Ovary (tissue), 9 donors: ENCODE measurements around the gene PTPRG. TPM values are rescaled to one million over a fixed set of nuclear protein-coding genes. Genes with fewer than 3 reads are reported as not detected.

ENCODE experiments used
- DNase-seq, 5 donors: peaks; one replicate each; pipeline ENCODE4 v3.0.0-alpha.2; 2019 to 2020
- H3K27ac ChIP-seq, 2 donors: fragments of 200-600 bp; one replicate each; pipeline versions ENCODE4 v1.5.1 to v1.8.0; 2019 to 2022
- H3K27me3 ChIP-seq: fragments of 200-600 bp; one replicate; pipeline ENCODE4 v1.8.0; 2022
- H3K36me3 ChIP-seq: fragments of 200-600 bp; sonication (generic); one replicate; pipeline ENCODE4 v1.5.1; 2019
- H3K4me1 ChIP-seq: one replicate; pipeline ENCODE4 v1.8.1; 2013; ENCODE audit warnings: mild to moderate bottlenecking, moderate library complexity; ENCODE audit not compliant: insufficient read depth
- H3K4me3 ChIP-seq: fragments of 200-600 bp; sonication (generic); one replicate; pipeline ENCODE4 v1.5.1; 2017
- H3K9me3 ChIP-seq, 2 donors: fragments of 200-600 bp in 1 of 2; sonication (generic) in 1 of 2; one replicate each; pipeline versions ENCODE4 v1.5.1 to v1.8.1; 2013 to 2019; ENCODE audit warnings: mild to moderate bottlenecking in 1 of 2, moderate library complexity in 1 of 2
- EP300 ChIP-seq: sonication (generic); formaldehyde crosslinking; IDR thresholded peaks from one replicate; pipeline ENCODE4 v1.6.1; 2017; ENCODE audit warnings: antibody characterized with exemption
- POLR2A ChIP-seq: fragments of 450-650 bp; IDR thresholded peaks from one replicate; pipeline ENCODE4 v1.6.1; 2017; ENCODE audit warnings: antibody characterized with exemption, mild to moderate bottlenecking, moderate library complexity
- WGBS, 3 donors: extraction: QIAGEN DNeasy Blood & Tissue Kit in 1 of 3; methylation state at CpG; one replicate each; pipeline versions ENCODE4 v1.1.5 to v1.1.7; 2013 to 2017; 5-methylcytosine and 5-hydroxymethylcytosine counted together
- intact Hi-C, 4 donors: fragments of 100-400 bp; cut with DNase I; formaldehyde crosslinking; loops; one replicate each; pipeline versions ENCODE4 v1.11.0 to v1.15.1; 2022 to 2023
- polyA plus RNA-seq, 2 donors: library from polyadenylated mRNA; stranded (reverse); fragments of 200-250 nt in 1 of 2; fragments of 350-450 nt in 1 of 2; fragmentation: Illumina TruSeq in 1 of 2; extraction: RNeasy Lipid Tissue Mini Kit (QIAGEN cat#74804) in 1 of 2; gene quantifications; one replicate each; pipeline ENCODE4 v1.2.3, GENCODE V29; 2013 to 2014
- total RNA-seq, 7 donors: library from RNA; depleted of rRNA in 2 of 7; stranded (reverse); fragments of >200 nt in 2 of 7; fragmentation: NEBNext Ultra II Directional in 3 of 7; extraction: Animal tissue kit (Norgen Biotek cat#: 25700) in 3 of 7; gene quantifications; one replicate each; pipeline versions ENCODE4 v1.1.0 to v1.2.4, GENCODE V29; 2016 to 2023
- TF ChIP-seq, protein P1 (sequence below), 3 donors: fragments of 450-650 bp in 2 of 3; fragments of 200-600 bp in 1 of 3; IDR thresholded peaks; one replicate each; pipeline versions ENCODE4 v1.5.1 to v1.8.0; 2016 to 2022; ENCODE audit warnings: antibody characterized with exemption in 3 of 3, mild to moderate bottlenecking in 1 of 3
- donor health status: DM: no; HTN: no; CAD: no; lungs with moderate emphysema.
- donor health status: DM: no; HTN: no; CAD: no.
- donor health status: Bipolar disorder and iron deficiency.
- donor health status: DM: yes; HTN: yes; CAD: no.
- donor health status: DM: no; HTN: no; CAD: no.
- donor health status: DM: yes; HTN: yes; CAD: no.

The PTPRG gene
- total and polyA plus RNA-seq, 9 donors = 18.2 to 87.9 (median 47.7) TPM

DNA sequence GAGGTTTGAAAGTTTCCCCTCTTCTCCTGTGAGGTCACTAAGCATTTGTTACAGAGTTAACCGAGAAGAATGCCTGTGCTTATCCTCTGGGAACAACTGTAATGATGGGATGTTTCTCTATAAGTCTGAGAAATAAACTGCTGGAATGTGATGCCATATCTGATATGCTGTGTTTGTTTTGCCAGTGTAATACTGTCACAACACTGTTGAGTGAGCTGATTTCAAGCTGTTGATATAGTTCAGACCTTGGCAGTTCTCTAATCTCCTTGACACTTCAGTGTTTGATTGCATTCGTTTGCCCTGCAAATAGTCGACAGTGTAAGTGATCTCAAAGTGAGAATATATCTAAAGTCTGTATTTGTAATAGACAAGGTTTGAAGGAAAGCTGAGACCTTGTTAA lies 73.3 kb downstream of the PTPRG start:
- WGBS, 3 donors = 23 to 28% (median 27%) methylated on average over 3 of the region's 3 CpGs
- Histone ChIP-seq H3K27me3 (no peaks in the 10 kb centered on the region), H3K4me1 (no peaks in the 10 kb centered on the region), H3K36me3 (no peaks in the 10 kb centered on the region), H3K27ac (no peak overlapping the region), H3K4me3 (no peak overlapping the region), H3K9me3 (no peaks in the 10 kb centered on the region)
- TF ChIP-seq, protein P1, sequence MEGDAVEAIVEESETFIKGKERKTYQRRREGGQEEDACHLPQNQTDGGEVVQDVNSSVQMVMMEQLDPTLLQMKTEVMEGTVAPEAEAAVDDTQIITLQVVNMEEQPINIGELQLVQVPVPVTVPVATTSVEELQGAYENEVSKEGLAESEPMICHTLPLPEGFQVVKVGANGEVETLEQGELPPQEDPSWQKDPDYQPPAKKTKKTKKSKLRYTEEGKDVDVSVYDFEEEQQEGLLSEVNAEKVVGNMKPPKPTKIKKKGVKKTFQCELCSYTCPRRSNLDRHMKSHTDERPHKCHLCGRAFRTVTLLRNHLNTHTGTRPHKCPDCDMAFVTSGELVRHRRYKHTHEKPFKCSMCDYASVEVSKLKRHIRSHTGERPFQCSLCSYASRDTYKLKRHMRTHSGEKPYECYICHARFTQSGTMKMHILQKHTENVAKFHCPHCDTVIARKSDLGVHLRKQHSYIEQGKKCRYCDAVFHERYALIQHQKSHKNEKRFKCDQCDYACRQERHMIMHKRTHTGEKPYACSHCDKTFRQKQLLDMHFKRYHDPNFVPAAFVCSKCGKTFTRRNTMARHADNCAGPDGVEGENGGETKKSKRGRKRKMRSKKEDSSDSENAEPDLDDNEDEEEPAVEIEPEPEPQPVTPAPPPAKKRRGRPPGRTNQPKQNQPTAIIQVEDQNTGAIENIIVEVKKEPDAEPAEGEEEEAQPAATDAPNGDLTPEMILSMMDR (IDR thresholded peaks at IDR 0.05) = no peak
- no peak for TF ChIP-seq EP300
- TF ChIP-seq POLR2A = no peak
- intact Hi-C loops = no loop called here
- no peak for DNase-seq

DNA sequence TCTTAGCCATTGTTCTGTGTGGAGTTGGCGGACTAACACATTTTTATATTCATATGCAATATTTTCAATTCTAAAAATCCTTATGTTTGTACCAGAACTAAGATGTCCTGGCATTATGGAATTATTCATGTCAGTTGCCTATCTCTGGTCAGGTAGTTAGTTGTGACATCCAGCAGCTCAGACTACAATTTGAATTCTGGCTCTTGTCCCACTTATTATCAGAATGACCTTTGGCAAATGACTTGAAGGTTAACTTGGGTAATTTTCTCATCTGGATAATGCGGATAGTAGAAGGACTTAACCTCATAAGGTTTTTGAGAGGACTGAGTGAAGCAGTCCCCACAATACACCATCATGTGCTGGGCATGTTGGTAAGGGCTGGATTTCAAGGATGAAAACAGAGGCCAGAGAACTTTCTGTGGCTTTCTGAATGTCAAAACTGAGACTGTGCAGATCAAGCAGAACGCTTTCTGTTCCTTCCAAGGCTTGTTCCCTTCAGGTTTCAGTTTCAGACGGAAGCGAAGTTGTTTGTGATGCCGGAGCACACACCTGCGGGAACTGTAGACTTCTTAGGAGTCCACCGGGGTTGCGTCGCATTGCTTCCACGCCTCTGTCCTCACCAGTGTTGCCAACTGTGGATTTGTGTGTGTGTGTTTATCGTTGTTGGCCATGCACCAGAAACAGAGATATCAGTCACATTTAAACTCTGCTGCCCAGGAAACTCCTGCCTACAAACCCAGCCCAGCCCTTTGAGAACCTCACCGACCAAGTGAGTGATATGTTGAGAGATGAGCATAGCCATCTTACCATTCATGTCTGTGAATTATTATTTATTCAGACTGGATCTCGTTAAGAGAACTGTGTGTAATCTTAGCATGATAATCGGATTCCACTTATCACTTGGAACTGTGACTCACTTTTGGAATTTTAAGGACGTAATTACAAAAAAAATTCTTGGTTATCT lies 76.0 kb downstream of the PTPRG start:
- no peaks in the 10 kb centered on the region for H3K27me3 ChIP-seq
- H3K27ac ChIP-seq = peak overlapping the region; percentile 22 to 33
- DNase-seq = peak in 4 of 5 donors; percentile 15 to 42 (median 22)
- H3K4me1 ChIP-seq = no peaks in the 10 kb centered on the region
- intact Hi-C loops = no loop called here
- 14 to 21% (median 15%) methylated on average over 16 of the region's 16 CpGs for WGBS, 3 donors
- TF ChIP-seq, protein P1 (IDR thresholded peaks at IDR 0.05) = no peak
- TF ChIP-seq EP300 (no peak), POLR2A (no peak)
- H3K4me3 ChIP-seq = peak overlapping the region; percentile 2
- H3K36me3 ChIP-seq = no peaks in the 10 kb centered on the region
- H3K9me3 ChIP-seq = no peaks in the 10 kb centered on the region

DNA sequence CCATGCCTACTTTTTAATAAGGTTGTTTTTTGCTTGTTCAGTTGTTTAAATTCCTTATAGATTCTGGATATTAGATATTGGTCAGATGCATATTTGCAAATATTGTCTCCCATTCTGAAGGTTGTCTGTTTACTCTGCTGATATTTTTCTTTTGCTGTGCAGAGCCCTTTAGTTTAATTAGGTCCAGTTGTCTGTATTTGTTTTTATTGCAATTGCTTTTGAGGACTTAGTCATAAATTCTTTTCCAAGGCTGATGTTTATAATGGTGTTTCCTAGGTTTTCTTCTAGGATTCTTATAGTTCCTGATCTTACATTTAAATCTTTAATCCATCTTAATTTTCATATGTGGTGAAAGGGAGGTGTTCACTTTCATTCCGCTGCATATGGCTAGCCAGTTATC lies 77.4 kb downstream of the PTPRG start:
- H3K27ac ChIP-seq = no peak overlapping the region
- no peaks in the 10 kb centered on the region for H3K36me3 ChIP-seq
- DNase-seq = no peak
- H3K27me3 ChIP-seq = no peaks in the 10 kb centered on the region
- intact Hi-C loops = no loop called here
- H3K9me3 ChIP-seq = no peaks in the 10 kb centered on the region
- TF ChIP-seq POLR2A (no peak), EP300 (no peak)
- TF ChIP-seq, protein P1 (IDR thresholded peaks at IDR 0.05) = no peak
- 93 to 100% (median 97%) methylated on average over 1 of the region's 1 CpG for WGBS, 3 donors
- no peak overlapping the region for H3K4me3 ChIP-seq
- no peaks in the 10 kb centered on the region for H3K4me1 ChIP-seq

DNA sequence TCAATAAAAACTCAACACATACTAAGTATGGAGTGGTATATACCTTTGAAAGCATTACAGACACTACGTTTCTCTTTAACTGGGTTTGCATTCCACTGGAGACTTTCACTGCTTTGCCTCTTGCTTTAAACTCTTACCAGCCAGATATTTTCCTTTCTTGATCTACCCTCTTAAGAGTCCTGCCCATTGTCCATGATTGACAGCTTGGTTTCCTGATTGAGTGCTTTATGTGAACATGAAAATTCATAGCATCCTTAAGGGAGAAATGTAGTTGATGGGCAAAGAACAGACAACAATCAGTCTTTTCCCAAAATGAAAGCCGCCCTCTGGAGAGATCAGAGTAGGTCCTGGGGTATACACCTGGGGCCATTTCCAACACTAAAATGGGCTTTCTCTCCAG lies 78.6 kb downstream of the PTPRG start:
- intact Hi-C loops = no loop called here
- Histone ChIP-seq H3K4me3 (no peak overlapping the region), H3K9me3 (no peaks in the 10 kb centered on the region), H3K27ac (no peak overlapping the region), H3K27me3 (no peaks in the 10 kb centered on the region), H3K4me1 (no peaks in the 10 kb centered on the region), H3K36me3 (no peaks in the 10 kb centered on the region)
- WGBS, 3 donors = 90 to 99% (median 93%) methylated on average over 2 of the region's 2 CpGs
- TF ChIP-seq, protein P1 (IDR thresholded peaks at IDR 0.05) = no peak
- TF ChIP-seq POLR2A (no peak), EP300 (no peak)
- no peak for DNase-seq
